ENCODE measurements around the gene ACTL6B. TPM values are rescaled to one million over a fixed set of nuclear protein-coding genes. Genes with fewer than 3 reads are reported as not detected.

ACTL6B gene
- total and polyA plus RNA-seq, 9 of the 15 experiments (the other 6 are each of a cell fraction or from before 2014, with no cell fraction given): not detected

GRCh38 chr7:100675581-100676350 lies 19.5 kb upstream of the ACTL6B start (continued):
- no peak for TF ChIP-seq ZNF277 (CRISPR knock-in tag; IDR thresholded peaks at IDR 0.05; ENCODE audit: borderline replicate concordance)
- no peak for TF ChIP-seq ZFP1 (CRISPR knock-in tag; IDR thresholded peaks at IDR 0.05)
- no peak for TF ChIP-seq NCOR1 (IDR thresholded peaks at IDR 0.05)
- TF ChIP-seq POLR3A (IDR thresholded peaks at IDR 0.05; ENCODE audit: borderline replicate concordance, extremely low read depth, insufficient read depth, insufficient read length): no peak
- peak; percentile 95 to 98 for TF ChIP-seq ETV6 (IDR thresholded peaks at IDR 0.05; ENCODE audit: borderline replicate concordance in 1 of 2, low read depth in 2 of 2, low read length in 1 of 2)
- TF ChIP-seq ETV6 (CRISPR knock-in tag; IDR thresholded peaks at IDR 0.05; ENCODE audit: borderline replicate concordance): no peak
- no peak for TF ChIP-seq PRPF4 (IDR thresholded peaks at IDR 0.05; ENCODE audit: insufficient read depth, low read depth, low read length, poor library complexity, severe bottlenecking)
- TF ChIP-seq POLR2G (IDR thresholded peaks at IDR 0.05; ENCODE audit: low read depth, low read length): peak; percentile 59; the same call in 1 of the 2 replicates
- TF ChIP-seq VEZF1 (CRISPR knock-in tag; IDR thresholded peaks at IDR 0.05): peak; percentile 90
- no peak for TF ChIP-seq ATF1 (CRISPR knock-in tag; IDR thresholded peaks at IDR 0.05)
- no peak for TF ChIP-seq ATF1 (tag; IDR thresholded peaks at IDR 0.05)
- no peak for TF ChIP-seq CEBPG (CRISPR knock-in tag; IDR thresholded peaks at IDR 0.05)
- TF ChIP-seq CEBPG (tag; conservative IDR thresholded peaks at IDR 0.05 in 1 of 2, IDR thresholded peaks at IDR 0.05 in 1 of 2): no peak
- no peak for TF ChIP-seq ZC3H8 (IDR thresholded peaks at IDR 0.05)
- TF ChIP-seq TEAD2 (tag; IDR thresholded peaks at IDR 0.05): no peak
- peak; percentile 43 for TF ChIP-seq HMGN3 (IDR thresholded peaks at IDR 0.05; ENCODE audit: borderline replicate concordance, extremely low read depth, insufficient read length, low read depth, low read length)
- TF ChIP-seq ZNF57 (CRISPR knock-in tag; IDR thresholded peaks at IDR 0.05): no peak
- TF ChIP-seq CTCF (IDR thresholded peaks at IDR 0.05 in 2 of 3, conservative IDR thresholded peaks at IDR 0.05 in 1 of 3; ENCODE audit: insufficient read depth in 2 of 3, low read depth in 1 of 3, low read length in 3 of 3): 0 out of 6 replicates have a peak, but pooled peaks of 1 of the 3 experiments have one; percentile 5
- TF ChIP-seq ETV5 (CRISPR knock-in tag; IDR thresholded peaks at IDR 0.05; ENCODE audit: low read depth): peak; percentile 46; the same call in 1 of the 2 replicates
- TF ChIP-seq RBM22 (IDR thresholded peaks at IDR 0.05; ENCODE audit: low read depth, low read length, poor library complexity, severe bottlenecking): peak; percentile 85
- peak; percentile 32 for TF ChIP-seq NFYB (IDR thresholded peaks at IDR 0.05; ENCODE audit: extremely low read depth, insufficient read length)
- no peak for TF ChIP-seq MCM2 (IDR thresholded peaks at IDR 0.05; ENCODE audit: low read depth)
- TF ChIP-seq ZC3H11A (IDR thresholded peaks at IDR 0.05; ENCODE audit: low read depth, low read length): no peak
- TF ChIP-seq PYGO2 (tag; IDR thresholded peaks at IDR 0.05): no peak

Measured in K562 (cell line).